HG02763 (cell line): Measurements from ENCODE around the gene MAGI3.
"Not testable (repeated sequence)": the region's sequence is repeated elsewhere in the genome, so short reads cannot be mapped to it uniquely, and the experiment has no call there.

Experiments used
- ATAC-seq: cut with Tn5 transposase; IDR thresholded peaks from one replicate; pipeline ENCODE4 v1.9.1; 2021; ENCODE audit warnings: mild to moderate bottlenecking, moderate library complexity; ENCODE audit not compliant: unreplicated experiment

MAGI3 gene

DNA sequence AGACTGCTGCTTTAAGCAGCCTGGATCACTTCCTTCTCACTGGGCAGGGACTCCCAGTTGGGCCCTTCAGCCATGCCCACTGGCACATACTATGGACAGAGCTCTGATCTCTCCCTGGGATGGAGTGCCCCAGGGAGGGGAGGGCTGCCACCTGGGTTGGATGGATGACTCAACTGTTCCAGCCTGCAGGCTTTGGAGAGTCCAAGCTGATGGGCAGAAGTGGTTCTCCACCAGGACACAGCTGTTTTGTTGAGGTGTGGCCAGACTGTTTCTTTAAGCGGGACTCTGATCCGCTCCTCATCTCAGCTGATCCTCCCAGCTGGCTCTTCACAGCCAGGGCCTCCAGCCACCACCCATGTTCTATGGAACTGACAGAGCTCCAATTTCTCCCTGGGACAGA, 166.9 kb downstream of the MAGI3 start:
- ATAC-seq, result no peak

DNA sequence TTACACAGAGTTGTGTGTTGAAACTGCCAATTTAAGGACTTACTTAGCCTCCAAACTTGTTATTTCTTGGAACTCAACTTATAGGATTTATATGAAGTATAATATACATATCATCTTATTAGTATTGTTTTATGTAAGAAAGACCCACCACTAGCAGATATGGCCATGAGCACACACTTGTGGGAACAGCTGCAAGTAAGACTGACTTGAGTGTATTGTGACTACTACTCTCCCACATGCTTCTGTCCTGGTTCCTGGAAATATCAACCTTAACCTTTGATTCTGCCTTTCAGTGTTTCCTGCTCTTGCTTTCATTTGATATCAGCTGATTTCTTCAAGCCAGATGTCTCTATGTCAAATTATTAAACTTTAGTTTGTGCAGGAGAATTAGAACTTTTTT, 175.3 kb downstream of the MAGI3 start:
- ATAC-seq, result no peak

DNA sequence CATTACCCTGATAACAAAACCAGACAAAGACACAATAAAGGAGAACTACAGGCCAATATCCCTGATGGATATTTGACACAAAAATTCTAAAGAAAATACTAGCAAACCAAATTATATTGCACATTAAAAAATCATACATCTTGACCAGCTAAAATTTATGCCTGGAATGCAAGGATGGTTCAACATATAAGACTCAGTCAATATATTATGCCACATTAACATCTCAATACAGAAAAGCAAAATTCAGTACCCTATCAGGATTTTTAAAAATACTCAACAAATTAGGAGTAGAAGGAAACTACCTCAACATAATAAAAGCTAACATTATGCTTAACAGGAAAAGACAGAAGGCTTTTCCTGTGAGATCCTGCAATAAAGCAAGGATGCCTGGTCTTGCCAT, 177.1 kb downstream of the MAGI3 start:
- no peak for ATAC-seq

DNA sequence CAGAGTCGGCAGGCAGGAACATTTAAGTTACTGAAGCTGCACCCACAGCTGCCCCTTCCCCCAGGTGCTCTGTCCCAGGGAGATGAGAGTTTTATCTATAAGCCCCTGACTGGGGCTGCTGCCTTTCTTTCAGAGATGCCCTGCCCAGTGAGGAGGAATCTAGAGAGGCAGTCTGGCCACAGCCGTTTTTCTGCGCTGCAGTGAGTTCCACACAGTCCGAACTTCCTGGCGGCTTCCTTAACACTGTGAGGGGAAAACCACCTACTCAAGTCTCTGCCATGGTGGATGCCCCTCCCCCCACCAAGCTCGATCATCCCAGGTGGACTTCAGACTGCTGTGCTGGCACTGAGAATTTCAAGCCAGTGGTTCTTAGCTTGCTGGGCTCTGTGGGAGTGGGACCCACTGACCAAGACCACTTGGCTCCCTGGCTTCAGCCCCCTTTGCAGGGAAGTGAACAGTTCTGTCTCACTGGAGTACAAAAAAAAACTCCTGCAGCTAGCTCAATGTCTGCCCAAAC, 185.5 kb downstream of the MAGI3 start:
- not testable (repeated sequence) for ATAC-seq

DNA sequence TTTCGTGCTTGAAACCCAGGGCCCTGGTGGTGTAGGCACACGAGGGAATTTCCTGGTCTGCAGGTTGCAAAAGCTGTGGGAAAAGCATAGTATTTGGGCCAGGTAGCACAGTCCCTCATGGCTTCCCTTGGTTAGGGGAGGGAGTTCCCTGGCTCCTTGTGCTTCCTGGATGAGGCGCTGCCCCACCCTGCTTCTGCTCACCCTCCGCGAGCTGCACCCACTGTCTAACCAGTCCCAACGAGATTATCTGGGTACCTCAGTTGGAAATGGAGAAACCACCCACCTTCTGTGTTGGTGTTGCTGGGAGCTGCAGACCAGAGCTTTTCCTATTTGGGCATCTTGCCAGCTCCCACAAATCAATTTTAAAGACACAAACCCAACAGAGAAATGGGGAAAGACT, 186.0 kb downstream of the MAGI3 start:
- no peak for ATAC-seq

DNA sequence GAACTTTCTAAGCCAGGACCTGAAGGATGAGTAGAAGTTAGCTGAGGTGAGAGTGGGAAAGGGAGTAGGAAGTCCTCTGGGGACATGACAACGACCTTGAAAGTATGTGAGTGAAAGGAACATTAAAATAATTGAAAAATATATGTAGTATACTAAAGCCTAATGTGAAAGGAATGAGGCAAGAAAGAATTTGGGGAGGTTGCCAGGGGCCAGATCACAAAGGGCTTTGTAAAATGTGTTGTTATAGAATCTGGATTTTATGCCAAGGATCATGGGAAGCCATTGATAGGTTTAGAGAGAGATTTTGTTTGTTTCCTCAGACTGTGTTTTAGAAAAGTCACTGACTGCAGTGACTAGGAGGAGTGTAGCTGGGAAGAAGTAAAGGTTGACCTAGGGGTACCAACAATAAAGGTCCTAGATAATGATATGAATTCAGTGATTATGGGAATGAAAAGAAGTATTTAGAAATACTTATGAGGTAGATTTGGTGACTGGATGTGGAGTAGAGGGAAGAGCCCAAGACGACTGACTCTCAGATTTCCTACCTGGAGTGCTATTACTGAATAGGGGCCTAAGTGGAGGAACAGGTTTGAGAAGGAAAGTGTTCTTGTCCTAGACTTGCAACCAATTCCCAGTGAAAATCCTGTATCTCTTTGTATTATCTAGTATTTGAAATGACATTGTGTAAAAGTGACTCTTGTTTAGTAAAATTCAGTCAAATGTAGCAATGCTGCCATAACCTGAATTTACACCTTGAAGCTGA, 189.1 kb downstream of the MAGI3 start:
- ATAC-seq, result no peak

DNA sequence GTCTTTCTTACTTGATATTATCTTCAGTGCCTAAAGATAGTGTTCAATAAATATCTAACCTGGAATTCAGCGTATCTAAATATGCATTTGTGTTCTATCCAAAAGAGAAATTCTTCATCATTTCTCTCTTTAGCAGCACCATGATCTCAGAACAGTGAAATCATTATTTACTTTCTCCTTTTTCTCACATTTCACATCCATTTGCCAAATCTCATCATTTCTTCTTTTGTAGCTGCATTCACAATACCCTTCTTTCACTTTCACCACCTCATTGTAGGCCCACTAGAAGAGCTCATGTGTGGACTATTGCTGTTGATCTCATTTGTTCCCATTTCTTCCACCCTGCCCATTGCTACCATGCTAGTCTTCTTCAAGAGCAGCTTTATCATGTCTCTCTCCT, 191.0 kb downstream of the MAGI3 start:
- no peak for ATAC-seq

DNA sequence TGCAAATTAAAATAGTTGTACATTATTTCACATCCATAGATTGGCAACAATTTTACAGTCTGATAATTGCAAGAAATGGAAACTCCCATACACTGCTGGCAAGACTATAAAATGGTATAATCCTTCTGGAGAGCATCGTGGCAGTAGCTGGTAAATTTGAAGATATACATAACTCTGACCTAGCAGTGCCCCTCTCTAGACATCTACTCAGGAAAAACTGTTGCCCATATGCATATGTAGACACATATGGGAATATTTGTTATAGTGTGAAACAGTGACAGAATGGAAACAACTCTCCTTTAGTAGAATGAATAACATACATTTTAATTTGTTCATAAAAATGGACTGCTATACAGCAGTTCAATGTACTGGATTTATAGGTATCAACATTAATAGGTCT, 191.8 kb downstream of the MAGI3 start:
- ATAC-seq, result no peak

DNA sequence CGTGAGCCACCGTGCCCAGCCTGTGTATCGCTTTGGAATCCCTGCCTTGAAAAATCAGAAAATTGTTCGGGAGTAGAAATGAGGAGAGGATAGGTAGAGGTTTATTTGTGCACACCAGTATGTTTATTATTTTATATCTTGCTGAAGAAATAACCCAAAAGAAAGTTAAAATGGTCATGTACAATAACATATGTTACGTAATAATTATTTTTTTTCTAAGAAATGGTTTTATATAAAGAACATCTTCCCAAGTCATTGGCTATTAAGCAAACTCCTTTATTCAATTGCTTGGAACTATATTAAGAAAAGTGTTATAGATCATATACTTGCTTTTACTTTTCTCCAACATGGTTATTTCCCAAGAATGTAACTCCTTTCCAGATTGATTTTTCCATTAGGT, 197.2 kb downstream of the MAGI3 start:
- ATAC-seq, result no peak

DNA sequence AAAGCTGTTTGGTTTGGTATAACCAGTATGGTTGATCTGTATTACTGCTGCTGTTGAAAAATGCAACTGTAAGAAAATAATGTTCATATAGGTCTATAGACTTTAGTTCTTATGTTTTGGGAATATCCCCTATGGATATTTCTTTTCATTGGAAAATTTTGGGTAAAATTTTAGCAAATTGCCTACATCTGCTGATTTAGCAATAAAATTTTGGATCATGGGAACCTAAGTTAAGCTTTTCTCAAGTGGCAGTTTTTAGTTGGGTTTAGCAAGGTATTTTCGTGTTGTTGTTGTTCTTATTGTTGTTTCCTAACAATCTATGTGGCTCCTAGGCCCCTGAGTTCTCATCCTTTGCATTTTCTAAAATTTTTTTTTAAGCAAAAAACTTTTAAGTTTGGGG, 201.9 kb downstream of the MAGI3 start:
- no peak for ATAC-seq

DNA sequence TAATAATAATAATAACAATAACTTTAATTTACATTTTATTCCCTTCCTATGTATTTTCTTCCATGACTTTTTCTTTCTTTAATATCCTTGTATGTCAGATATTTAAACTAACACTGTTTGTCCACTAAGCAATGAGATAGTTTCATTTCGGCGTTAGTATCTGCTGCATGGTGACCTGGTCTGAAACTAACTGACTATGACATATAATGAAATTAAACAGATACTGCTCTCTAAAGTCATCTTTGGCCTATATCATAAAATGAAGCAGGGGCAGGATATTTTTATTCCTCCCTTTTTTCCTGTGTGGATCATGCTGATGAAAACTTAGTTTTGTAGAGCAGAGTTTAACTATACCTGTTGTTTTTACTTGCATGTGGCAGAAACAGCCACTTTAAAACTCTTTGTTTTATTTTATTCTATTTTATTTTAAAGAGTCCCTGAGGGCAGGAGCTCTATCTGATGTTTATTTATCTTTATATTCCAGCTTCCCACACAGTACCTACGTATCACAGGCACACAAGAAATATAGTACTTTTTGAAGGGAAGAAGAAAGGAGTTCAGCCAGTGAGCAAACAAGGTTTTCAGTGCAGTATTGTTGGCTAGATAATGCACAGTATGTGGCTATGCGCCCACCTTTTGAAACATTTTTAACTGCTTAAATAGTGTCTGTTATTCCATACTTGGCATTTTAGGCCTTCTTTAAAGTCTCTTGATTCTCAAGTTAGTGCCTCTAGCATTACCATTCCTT, 203.4 kb downstream of the MAGI3 start:
- no peak for ATAC-seq

DNA sequence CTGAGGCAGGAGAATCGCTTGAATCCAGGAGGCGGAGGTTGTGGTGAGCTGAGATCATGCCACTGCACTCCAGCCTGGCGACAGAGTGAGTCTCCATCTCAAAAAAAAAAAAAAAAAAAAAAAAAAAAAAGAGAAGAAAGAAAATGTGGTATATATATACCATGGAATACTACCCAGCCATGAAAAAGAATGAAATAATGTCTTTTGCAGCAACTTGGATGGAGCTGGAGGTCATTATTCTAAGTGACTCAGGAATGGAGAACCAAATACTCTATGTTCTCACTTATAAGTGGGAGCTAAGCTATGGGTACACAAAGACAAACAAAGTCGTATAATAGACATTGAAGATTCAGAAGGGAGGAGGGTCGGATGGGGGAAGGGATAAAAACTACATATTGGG, 214.2 kb downstream of the MAGI3 start:
- not testable (repeated sequence) for ATAC-seq

DNA sequence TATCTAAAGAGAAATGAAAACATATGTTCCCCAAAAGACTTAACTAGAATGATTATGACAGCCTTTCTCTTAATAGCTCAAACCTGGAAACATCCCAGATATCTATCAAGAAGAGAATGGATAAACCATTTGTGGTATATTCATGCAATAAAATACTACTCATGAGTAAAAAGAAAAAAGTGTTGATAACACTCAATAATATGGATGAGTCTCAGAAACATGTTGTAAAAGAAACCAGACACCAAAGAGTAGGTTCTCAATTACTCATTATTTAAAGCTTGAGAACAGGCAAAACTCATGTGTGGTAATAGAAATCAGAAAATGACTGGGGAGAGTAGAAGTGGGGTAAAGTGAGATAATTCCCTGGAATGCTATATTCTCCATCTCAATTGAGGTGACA, 214.8 kb downstream of the MAGI3 start:
- no peak for ATAC-seq

DNA sequence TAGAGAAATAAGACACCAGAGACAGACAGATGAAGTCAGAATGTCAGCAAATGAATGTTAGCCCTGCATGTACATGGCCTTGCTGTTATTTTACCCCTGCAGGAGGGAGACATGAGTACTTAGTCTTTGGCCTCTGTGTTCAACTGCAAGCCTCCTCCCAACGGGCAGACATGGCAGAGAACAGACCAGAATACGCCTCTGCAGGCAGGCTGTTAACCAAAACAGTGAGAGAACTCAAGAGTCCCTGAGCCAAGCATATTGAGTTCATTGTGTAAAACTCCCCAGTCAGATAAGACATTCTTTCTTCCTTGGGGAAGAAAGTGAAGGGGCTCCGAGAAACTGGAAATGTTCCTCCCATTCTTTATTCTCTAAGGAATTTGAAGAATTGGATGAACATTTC, 218.1 kb downstream of the MAGI3 start:
- ATAC-seq, result no peak

DNA sequence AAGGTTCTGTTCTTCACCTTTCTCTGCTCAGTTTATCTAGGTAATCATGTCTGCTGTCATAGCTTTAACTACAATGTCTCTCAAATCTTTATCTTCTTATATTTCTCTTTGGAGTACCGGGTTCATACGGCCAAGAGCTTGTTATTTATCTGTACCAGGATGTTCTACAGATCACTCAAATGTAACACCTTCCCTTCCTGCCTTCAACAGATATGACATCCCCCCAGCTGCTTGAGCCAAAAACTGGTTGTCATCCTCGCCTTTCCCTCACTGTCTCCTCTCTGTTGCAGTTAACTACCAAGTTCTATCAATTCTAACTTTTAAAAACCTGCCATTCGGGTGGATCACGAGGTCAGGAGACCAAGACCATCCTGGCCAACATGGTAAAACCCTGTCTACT, 220.1 kb downstream of the MAGI3 start:
- no peak for ATAC-seq

DNA sequence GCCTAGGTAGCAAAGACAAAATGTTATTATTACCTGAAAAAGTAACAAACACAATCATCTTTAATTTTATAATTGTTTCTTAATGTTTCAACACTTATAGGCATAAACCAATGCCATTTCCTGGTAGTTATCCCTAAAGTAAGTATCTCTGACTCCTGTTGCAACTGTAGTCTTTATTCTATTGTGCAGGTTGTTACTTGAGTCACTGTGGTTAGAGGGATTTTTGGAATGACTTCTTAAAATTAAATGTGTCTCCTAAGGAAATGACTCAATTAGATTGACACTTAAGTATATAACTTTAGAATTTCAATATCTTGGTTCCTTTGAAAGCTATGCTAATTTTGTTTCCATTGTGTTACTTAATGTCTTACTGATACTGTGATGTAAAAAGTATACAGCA, 225.1 kb downstream of the MAGI3 start:
- no peak for ATAC-seq

DNA sequence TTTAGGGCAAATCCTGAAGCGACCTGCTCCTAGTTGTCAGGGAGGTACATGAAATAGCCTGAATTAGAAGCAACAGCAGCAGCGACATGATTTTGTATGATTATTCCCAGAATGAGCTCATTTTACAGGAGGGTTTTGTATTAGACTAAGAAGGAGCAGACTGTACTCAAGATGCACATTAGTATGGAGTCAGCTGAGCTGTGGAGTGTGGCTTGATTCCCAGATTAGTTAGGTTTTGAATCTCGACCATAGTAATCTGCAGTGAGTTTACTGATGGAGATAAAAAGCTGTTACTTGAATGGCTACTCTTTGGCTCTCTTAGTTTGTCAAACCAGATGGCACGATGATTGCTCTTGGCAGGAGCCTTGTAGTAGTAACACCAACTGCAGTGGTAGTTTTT, 225.8 kb downstream of the MAGI3 start:
- ATAC-seq, result no peak

DNA sequence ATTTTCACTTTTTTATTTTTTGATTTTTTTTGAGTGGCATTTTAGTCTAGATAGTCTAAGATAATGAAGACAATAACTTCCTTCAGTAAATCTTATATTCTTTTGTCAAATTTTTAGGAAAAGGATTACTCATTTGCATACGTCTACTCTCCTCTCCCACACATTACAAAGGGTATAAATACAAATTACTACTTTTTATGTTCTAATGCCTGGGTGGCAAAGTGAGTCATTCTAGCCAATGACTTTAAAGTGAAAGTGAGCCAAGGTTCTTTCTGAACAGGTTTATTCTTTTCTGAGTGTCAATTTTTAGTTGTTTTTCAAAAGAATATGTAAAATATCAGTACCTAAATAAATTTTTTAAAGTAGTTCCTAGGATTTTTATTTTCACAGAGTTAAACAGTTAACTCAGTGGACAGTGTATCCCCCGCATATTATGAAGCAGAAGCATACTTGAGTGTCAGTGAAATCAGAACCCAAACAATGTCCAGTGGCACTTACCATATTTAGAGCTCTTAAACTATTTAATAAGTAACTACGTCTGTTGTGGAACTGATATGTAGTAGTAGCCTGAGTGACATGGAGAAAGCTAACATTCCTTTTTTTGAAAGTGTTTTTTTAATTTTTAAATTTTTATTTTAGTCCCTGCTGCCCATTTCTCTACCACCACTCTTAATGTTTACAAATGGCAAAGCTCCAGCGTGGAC, 227.3 kb downstream of the MAGI3 start:
- ATAC-seq, result no peak

DNA sequence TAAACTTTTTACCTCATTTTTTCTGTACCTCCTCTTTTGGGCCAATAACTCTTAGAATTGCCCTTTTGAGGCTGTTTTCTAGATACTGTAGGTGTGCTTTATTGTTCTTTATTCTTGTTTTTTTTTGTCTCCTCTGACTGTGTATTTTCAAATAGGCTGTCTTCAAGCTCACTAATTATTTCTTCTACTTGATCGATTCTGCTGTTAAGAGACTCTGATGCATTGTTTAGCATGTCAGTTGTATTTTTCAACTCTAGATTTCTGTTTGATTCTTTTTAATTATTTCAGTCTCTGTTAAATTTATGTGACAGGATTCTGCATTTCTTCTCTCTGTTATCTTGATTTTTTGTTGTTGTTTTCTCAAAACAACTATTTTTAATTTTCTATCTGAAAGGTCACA, 238.7 kb downstream of the MAGI3 start:
- ATAC-seq, result no peak

DNA sequence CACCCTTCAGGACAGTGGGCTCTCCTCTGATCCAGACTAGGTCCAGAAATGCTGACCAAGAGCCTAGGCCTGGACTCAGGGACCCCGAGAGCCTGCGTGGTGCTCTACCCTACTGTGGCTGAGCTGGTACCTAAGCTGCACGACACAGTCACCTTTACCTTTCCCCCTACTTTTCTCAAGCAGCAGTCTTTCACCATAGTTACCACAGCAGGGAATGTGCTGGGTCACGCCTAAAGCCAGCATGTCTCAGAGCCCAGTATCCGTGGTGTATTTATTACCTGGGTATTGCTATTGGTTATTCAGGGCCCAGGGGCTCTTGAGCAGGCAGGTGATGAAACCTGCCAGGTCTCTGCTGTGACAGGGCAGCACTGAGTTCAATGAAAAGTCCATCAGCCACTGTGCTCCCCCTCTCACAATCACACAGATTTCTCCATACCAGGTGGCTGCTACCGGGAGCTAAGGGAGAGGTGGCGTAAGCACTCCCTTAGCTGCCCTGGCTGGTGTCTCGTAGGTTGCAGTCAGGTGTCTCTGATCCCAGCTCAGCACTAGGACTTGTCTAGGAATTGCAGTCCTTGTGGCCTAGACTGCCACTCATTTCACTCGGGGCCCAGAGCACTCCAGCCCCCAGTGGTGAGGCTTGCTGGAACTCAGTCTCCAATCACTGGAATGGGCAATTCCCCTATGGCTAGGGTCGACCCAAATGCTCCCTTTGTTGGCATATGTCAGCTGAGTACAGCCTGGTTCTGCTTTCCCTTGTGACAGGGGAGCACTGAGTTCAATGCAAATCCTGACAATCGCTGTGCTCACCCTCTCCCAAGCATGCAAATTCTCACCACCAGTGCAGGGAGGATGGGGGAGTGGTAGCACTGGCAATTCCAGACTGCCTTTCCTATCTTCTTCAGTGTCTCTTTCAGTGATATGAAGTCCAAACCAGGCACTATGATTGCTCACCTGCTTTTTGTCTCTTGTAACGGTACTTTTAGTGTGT, 240.3 kb downstream of the MAGI3 start:
- ATAC-seq, result no peak

DNA sequence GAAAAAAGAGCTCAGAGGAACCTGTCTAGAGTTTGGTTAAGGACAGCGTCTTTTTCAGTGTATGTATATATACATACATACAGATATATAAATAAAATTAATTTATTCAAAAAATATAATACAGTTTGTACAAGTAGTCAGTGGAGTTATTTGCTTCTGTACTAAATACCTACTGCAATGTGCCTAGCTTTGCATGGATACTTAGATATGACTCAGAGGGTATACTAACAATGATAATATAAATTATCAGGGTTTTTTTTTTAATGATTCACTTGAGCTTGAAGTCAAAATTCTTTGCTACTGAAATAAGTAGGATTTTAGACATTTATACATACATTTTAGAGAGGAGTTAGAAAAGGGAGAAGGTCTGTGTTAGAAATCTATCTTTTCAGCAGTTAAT, 251.1 kb downstream of the MAGI3 start:
- no peak for ATAC-seq
